GM18507 (cell line): ENCODE data around the gene VEGFB.

Source experiments
- DNase-seq: peaks from one replicate; pipeline ENCODE4 v3.0.0; 2011; ENCODE audit warnings: low read depth; ENCODE audit not compliant: insufficient read length; ENCODE audit errors: extremely low spot score
- FAIRE-seq: peaks from 2 replicates; lab custom pipeline; 2011; peaks lifted over from hg19 to GRCh38; lab: Jason Lieb, UNC

Gene VEGFB, protein sequence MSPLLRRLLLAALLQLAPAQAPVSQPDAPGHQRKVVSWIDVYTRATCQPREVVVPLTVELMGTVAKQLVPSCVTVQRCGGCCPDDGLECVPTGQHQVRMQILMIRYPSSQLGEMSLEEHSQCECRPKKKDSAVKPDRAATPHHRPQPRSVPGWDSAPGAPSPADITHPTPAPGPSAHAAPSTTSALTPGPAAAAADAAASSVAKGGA

GRCh38 chr11:64233913-64234586, at the start of gene VEGFB:
Gene VEGFB, plus strand, starts transcription at chr11:64234584. Its CDS starts 250 bp downstream, at chr11:64234834.
- DNase-seq = no peak
- FAIRE-seq = peak; percentile 21

DNA sequence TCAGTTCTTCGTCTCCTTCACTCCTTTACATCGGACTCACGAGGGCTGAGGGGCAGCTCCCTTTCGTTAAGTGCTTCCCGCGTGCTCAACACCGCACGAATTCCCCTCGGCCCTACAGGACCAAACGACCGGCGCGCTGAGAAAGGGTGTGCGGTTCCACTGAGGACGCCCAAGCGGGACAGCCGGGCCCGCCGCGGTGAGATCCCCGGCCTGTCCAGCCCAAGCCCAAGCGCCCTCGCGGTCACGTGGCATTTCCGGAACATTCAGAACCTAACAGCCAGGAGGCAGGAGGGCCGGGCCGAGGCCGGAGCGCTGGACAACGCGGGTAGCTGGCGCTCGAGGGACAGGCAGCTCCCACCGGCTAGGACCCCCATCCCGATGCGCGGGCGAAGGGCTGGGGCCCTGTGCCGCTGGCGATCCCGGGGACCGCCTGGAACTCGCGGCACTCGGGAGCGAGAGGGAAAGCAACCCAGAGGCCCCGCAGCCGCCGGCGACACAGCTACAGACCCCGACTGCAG, 49.1 kb upstream of the VEGFB start:
- no peak for FAIRE-seq
- DNase-seq = no peak

DNA sequence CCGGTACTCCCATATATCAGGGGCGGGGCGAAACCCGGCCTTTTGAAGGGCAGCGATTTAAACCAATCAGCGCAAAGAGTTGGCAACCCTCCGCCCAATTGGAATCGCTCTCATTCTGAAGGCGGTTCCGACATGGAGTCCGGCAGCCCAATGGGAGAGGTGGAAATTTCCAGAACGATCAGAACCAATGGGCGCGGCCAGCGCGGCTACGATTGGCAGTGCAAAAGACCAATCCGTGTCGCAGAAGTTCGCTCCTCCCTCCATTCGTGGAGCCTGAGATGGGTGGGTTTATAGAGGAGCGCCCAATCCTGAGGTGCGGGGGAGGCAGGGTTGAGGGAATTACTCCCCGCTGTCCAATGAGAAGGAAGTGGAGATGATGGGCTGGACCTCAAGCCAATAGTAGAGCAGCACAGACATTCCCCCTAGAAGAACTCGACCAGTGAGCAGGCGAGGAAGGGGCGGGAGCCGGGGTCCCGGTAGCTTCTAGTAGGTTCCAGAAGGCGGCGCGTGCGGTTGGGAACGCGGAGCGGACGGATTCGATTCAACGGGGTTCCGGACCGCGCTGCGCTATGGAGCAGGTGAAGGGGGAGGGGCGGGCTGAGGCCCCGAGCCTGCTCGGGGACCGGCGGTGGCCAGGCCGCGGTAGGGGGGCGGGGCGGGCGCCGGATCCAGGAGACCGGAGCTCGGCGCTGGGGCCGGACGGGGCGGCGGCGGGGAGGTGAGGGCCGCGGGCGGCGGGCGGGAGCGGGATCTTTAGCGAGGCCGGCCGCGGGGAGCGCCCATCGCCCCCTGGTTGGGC, 48.5 kb upstream of the VEGFB start, which contains the start of gene STIP1:
Gene STIP1, plus strand, starts transcription at position 479 of the 799 bp plus-strand sequence. Its CDS starts 91 bp downstream, at position 570.
- FAIRE-seq = peak; percentile 98
- DNase-seq = peak; percentile 94

DNA sequence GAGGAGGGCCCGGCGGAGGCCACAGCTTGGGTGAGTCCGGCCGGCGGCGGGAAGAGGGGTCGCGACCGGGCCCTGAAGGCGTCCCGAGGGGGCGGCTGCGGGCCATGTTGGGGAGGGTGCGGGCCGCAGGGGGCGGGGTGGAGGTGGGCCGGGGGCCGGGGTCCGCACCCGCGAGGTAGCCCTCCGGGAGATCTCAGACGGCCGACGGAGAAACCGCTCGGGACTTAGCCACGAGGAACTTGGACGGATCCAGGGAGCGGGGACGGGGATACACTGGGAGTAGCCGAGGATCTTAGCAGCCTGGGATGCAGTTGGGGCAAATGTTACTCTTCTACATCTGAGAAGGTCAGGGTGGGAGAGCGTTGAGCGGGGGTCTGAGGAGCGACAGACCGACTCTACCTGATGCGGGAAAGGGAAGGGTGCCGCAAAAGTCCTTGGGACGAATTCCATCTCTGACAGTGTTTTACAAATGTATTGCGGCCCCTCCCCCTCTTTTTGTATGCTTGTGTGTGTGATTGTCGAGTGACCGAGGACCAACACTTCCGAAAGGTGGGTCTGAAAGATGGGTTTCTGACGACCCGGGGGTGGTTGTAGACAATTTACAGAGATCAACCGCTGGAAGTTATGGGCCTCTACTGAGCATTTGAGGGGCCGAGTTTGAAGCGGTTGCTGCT, 47.8 kb upstream of the VEGFB start:
- FAIRE-seq = no peak
- DNase-seq = no peak

- DNase-seq (no peak), FAIRE-seq (no peak)
These were observed 42.0 kb upstream of the VEGFB start for GRCh38 chr11:64192434-64192833.

GRCh38 chr11:64196626-64197025, 37.8 kb upstream of the VEGFB start:
- no peak for DNase-seq
- no peak for FAIRE-seq

- DNase-seq (no peak), FAIRE-seq (no peak)
These were observed 35.9 kb upstream of the VEGFB start for GRCh38 chr11:64198511-64198910.

DNA sequence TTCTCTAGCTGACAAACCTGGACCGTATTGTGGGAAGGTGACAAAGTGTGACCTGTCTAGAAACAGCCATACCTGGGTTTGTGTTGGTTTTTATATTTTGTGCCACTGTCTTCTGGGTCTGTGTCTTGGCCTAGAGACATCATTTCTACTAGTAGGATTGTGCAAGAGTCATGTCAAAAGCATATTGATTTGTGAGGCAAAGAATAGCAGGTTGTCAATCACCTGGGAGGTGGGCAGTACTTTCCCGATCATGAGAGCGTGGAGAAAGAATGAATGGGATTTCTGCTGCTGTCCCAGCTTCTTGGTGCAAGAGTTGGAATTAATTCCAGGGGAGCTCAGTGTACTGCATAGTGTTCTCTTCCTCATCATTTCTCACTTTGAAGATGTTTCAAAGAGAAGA, 32.8 kb upstream of the VEGFB start:
- FAIRE-seq = no peak
- no peak for DNase-seq

DNA sequence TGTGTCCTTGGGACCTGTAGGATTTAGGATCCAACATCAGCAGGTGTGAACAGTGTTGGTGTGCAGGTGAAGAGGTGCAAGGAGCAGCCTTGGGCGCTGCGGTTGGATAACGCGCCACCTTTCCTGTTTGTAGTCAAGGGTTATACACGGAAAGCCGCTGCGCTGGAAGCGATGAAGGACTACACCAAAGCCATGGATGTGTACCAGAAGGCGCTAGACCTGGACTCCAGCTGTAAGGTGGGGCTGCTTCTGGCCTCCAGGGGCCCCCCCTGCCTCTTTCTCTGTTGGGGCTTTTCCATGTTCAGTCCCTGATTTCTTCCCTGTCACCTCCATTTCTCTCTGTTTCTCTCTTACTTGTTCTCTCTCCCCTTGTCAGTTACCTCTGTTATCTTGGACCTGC, 31.4 kb upstream of the VEGFB start:
- DNase-seq (no peak), FAIRE-seq (no peak)

GRCh38 chr11:64203421-64204079, 30.8 kb upstream of the VEGFB start:
- FAIRE-seq = no peak
- no peak for DNase-seq

GRCh38 chr11:64204080-64204440, 30.3 kb upstream of the VEGFB start:
- FAIRE-seq (no peak), DNase-seq (no peak)

GRCh38 chr11:64204464-64204989, 29.9 kb upstream of the VEGFB start:
- DNase-seq (no peak), FAIRE-seq (peak; percentile 72)

DNA sequence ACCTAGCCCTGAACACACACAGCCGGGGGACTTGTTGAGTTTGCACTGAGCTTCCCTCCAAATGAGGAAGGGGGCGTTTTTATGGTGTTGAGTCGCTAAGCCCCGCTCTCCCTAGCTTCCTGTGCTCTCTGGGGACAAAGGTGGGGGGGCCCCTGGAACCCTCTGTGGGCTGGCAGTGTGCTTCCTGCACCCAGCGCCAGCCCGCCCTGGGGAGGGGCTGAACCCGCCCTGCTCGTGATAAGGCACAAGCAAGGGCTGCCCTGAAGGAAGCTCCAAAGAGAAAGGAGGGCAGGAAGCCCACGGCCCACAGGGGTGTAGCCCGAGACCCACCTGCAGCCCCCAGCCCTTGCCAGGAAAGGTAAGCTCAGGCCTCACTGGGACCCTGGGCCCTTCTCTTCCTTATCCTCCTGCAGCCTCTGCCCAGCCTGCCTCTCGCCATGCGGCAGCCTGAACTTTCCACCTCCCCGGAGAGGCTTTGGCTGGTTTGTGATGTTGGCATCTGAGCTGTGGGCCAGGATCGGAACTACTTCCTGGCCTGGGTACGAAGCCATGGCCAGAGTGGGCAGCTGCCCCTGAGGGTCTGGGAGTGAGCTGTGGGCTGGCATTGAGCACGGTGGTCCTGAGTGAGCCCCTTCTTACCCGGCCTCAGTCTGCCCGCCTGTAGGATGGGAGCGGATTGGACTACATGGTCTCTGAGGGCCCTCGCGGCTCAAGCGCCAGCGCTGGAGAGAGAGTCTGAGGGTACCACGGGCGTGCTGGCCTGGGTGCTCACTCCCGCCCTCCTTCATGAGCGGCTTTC, 27.7 kb upstream of the VEGFB start, which contains the start of gene FERMT3:
Gene FERMT3, plus strand, starts transcription at position 265 of the 799 bp plus-strand sequence. CDS start 644 bp downstream, outside the sequence.
- DNase-seq (no peak), FAIRE-seq (peak; percentile 70)

- DNase-seq = peak; percentile 84
- peak; percentile 94 for FAIRE-seq
These were observed 26.9 kb upstream of the VEGFB start for GRCh38 chr11:64207256-64208085.

DNA sequence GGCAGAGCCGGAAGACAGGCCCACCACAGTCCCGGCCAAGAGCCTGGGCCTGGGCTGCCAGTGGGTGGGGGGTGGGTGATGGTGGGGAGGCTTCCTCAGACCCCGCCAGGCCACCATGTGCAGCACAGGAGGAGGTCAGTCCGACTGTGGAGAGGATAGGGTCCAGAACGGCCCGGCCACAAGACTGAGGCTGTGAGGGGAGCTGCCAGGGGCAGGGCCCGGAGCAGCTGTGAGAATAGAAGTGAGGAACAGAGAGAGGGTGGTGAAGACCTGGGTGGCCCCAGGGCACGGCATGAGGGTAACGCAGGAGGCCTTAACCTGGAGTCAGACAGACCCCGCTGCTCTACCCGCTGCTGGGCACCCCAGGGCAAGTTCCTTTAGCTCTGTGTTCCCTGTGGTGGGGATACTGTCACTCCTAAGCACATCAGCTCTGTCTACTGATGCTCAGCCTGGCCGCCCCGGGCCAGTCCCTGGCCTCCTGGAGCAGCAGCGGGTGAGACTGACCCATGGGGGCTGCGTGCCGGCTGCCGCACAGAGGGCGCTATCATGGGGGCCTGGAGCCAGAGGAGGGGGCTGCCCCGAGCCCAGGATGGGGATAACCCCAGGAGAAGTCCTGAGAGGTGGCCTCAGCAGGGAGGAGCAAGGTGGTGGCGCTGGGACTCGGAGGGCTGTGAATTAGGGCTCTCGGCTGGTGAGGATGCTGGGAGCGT, 26.1 kb upstream of the VEGFB start:
- FAIRE-seq (no peak), DNase-seq (no peak)

- FAIRE-seq (no peak), DNase-seq (no peak)
These were observed 25.4 kb upstream of the VEGFB start for GRCh38 chr11:64208796-64209562.
